ENCODE data around the gene CCDC7. TPM values are rescaled to one million over a fixed set of nuclear protein-coding genes. Genes with fewer than 3 reads are reported as not detected.

Gene CCDC7
- total RNA-seq, 1 donor from 2014 or later: 64.4 TPM

Other genes starting within 250 kb of the CCDC7 start
- 70.6 TPM for gene EPC1, start 99.0 kb upstream of the CCDC7 start, total RNA-seq

All from temporal lobe (tissue), 1 donor.